Subcutaneous adipose tissue (tissue), 4 donors: Measurements from ENCODE around the gene TMEM229B. TPM values are rescaled to one million over a fixed set of nuclear protein-coding genes. Genes with fewer than 3 reads are reported as not detected.

Experiments used
- total RNA-seq, 4 donors: library from RNA; depleted of rRNA; stranded (reverse); fragments of >200 nt; gene quantifications; one replicate each; pipeline ENCODE4 v1.1.0, GENCODE V29; 2016
- TF ChIP-seq, protein P1 (sequence below): fragments of 450-650 bp; IDR thresholded peaks from one replicate; pipeline ENCODE4 v1.5.1; 2016; ENCODE audit warnings: low read depth, mild to moderate bottlenecking, control low read depth, antibody characterized with exemption, moderate library complexity

Gene TMEM229B
- total RNA-seq, 4 donors from 2014 or later, result 1.4 to 10.2 (median 2.2) TPM; not detected in 1

DNA sequence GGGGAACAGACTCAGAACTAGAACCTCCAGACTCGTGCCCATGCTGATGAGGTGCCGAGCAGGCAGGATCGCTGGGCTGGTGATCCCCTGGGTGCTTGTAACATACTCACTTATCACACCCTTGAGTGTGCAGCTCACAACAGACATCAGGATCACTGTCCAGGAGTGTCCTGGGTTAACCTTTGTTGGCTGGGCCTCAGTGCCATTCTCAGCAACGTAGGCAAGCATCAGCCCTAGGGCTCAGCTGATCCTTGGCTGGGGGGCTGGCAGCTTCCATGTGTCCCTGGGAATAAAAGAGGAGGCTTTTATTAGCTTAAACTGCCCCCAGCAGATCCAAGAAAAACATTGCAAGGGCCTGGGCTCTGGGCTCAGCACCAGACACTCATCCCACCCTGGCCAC, 1.6 kb downstream of the TMEM229B start:
- TF ChIP-seq, protein P1, sequence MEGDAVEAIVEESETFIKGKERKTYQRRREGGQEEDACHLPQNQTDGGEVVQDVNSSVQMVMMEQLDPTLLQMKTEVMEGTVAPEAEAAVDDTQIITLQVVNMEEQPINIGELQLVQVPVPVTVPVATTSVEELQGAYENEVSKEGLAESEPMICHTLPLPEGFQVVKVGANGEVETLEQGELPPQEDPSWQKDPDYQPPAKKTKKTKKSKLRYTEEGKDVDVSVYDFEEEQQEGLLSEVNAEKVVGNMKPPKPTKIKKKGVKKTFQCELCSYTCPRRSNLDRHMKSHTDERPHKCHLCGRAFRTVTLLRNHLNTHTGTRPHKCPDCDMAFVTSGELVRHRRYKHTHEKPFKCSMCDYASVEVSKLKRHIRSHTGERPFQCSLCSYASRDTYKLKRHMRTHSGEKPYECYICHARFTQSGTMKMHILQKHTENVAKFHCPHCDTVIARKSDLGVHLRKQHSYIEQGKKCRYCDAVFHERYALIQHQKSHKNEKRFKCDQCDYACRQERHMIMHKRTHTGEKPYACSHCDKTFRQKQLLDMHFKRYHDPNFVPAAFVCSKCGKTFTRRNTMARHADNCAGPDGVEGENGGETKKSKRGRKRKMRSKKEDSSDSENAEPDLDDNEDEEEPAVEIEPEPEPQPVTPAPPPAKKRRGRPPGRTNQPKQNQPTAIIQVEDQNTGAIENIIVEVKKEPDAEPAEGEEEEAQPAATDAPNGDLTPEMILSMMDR, result no peak

- TF ChIP-seq, protein P1, result no peak
Observed at GRCh38 chr14:67485501-67486095, 2.9 kb downstream of the TMEM229B start.

GRCh38 chr14:67483579-67484285, 4.8 kb downstream of the TMEM229B start:
- TF ChIP-seq, protein P1, result no peak

GRCh38 chr14:67482231-67483164, 6.0 kb downstream of the TMEM229B start:
- TF ChIP-seq, protein P1, result no peak

- TF ChIP-seq, protein P1, result no peak
Observed at GRCh38 chr14:67480011-67480410, 8.5 kb downstream of the TMEM229B start.

DNA sequence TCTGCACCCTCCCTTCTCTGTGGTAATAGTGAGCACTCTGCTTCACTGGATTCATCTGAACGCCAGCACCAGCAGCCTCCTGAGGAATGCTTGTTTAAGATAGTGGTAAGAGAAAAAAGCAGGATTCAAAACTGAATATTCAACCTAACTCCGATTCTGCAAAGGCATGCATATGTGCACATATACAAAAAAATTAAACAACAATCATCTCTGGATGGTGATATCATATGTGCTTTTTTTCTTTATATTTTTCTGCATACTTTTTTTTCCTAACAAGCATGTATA, 9.8 kb downstream of the TMEM229B start:
- TF ChIP-seq, protein P1, result no peak
